RPMI7951 (cell line): ENCODE data around the gene MRPS27. TPM values are rescaled to one million over a fixed set of nuclear protein-coding genes. Genes with fewer than 3 reads are reported as not detected.

Experiments
- DNase-seq: peaks from one replicate; pipeline ENCODE4 v3.0.0-alpha.2; 2012; ENCODE audit warnings: low read depth
- total RNA-seq: library from RNA; depleted of rRNA; stranded (reverse); fragments of >200 nt; shearing (Covaris generic); gene quantifications from 2 replicates; pipeline ENCODE4 v1.2.3, GENCODE V29; 2014

Gene MRPS27
- total RNA-seq, 1 experiment from 2014 or later: 70.4 TPM

GRCh38 chr5:72256536-72256935 is 63.5 kb downstream of the MRPS27 start:
- DNase-seq: no peak

- DNase-seq: no peak
Measured at GRCh38 chr5:72255670-72256069, 64.4 kb downstream of the MRPS27 start.

GRCh38 chr5:72255237-72255636 is 64.8 kb downstream of the MRPS27 start:
- DNase-seq: no peak

GRCh38 chr5:72252574-72253155 is 67.4 kb downstream of the MRPS27 start:
- no peak for DNase-seq

GRCh38 chr5:72252008-72252407 is 68.0 kb downstream of the MRPS27 start:
- DNase-seq: no peak

- DNase-seq: no peak
Measured at GRCh38 chr5:72251386-72251785, 68.7 kb downstream of the MRPS27 start.

- peak; percentile 89 for DNase-seq
Measured at GRCh38 chr5:72248410-72248981, 71.5 kb downstream of the MRPS27 start.

GRCh38 chr5:72246954-72247442 is 73.0 kb downstream of the MRPS27 start:
- DNase-seq: peak; percentile 24

- peak; percentile 17 for DNase-seq
Measured at GRCh38 chr5:72245951-72246532, 74.0 kb downstream of the MRPS27 start.

- DNase-seq: no peak
Measured at GRCh38 chr5:72245546-72245945, 74.5 kb downstream of the MRPS27 start.

- peak; percentile 64 for DNase-seq
Measured at GRCh38 chr5:72244862-72245371, 75.1 kb downstream of the MRPS27 start.

- no peak for DNase-seq
Measured at GRCh38 chr5:72243706-72244105, 76.3 kb downstream of the MRPS27 start.

GRCh38 chr5:72242796-72243475 is 77.1 kb downstream of the MRPS27 start:
- DNase-seq: peak; percentile 79

GRCh38 chr5:72241346-72242003 is 78.6 kb downstream of the MRPS27 start:
- DNase-seq: peak; percentile 3

GRCh38 chr5:72238712-72239445 is 81.2 kb downstream of the MRPS27 start:
- DNase-seq: no peak

GRCh38 chr5:72237879-72238278 is 82.2 kb downstream of the MRPS27 start:
- no peak for DNase-seq

GRCh38 chr5:72237415-72237814 is 82.6 kb downstream of the MRPS27 start:
- DNase-seq: no peak

GRCh38 chr5:72235725-72236124 is 84.3 kb downstream of the MRPS27 start:
- DNase-seq: no peak

- DNase-seq: no peak
Measured at GRCh38 chr5:72234868-72235267, 85.2 kb downstream of the MRPS27 start.

- DNase-seq: peak; percentile 63
Measured at GRCh38 chr5:72234265-72234700, 85.8 kb downstream of the MRPS27 start.

- DNase-seq: no peak
Measured at GRCh38 chr5:72233835-72234234, 86.2 kb downstream of the MRPS27 start.
